ENCODE results near the gene AMOT.

The AMOT gene

GRCh38 chrX:112736310-112736709, 104.3 kb downstream of the AMOT start:
- DNase-seq: no peak

- DNase-seq: no peak
These were observed 105.5 kb downstream of the AMOT start for GRCh38 chrX:112735147-112735546.

- no peak for DNase-seq
These were observed 106.3 kb downstream of the AMOT start for GRCh38 chrX:112734290-112734689.

GRCh38 chrX:112731793-112732192, 108.8 kb downstream of the AMOT start:
- DNase-seq: no peak

Measured in midbrain (tissue), 1 donor.